HepG2 (cell line): ENCODE data around the gene DPEP1. TPM values are rescaled to one million over a fixed set of nuclear protein-coding genes. Genes with fewer than 3 reads are reported as not detected.

ENCODE experiments used
- CENPX ChIP-seq: sonication (generic); formaldehyde crosslinking; IDR thresholded peaks from 2 replicates; pipeline ENCODE4 v1.9.0; 2021; ENCODE audit warnings: mild to moderate bottlenecking, missing genetic modification reagents, moderate library complexity
- CHD2 ChIP-seq: IDR thresholded peaks from 2 replicates; pipeline ENCODE4 v1.6.1; 2011; ENCODE audit warnings: low read depth, low read length, improper control_type of control experiment
- GPN1 ChIP-seq: sonication (generic); formaldehyde crosslinking; IDR thresholded peaks from 2 replicates; pipeline ENCODE4 v1.5.1; 2020; ENCODE audit warnings: missing genetic modification reagents, borderline replicate concordance
- NR2C2 ChIP-seq: sonication (generic); formaldehyde crosslinking; IDR thresholded peaks from 2 replicates; pipeline ENCODE4 v1.4.0; 2020; ENCODE audit warnings: missing genetic modification reagents, mild to moderate bottlenecking, moderate library complexity, borderline replicate concordance
- PCBP1 ChIP-seq: fragments of 200-400 bp; formaldehyde crosslinking; IDR thresholded peaks from 2 replicates; pipeline ENCODE4 v1.6.1; 2017; ENCODE audit warnings: mild to moderate bottlenecking, low read depth, low read length, borderline replicate concordance
- RXRA ChIP-seq: sonication (generic); formaldehyde crosslinking; IDR thresholded peaks from 2 replicates; pipeline ENCODE4 v1.5.1; 2020; ENCODE audit warnings: missing genetic modification reagents
- RXRB ChIP-seq: IDR thresholded peaks from 2 replicates; pipeline ENCODE4 v1.6.1; 2016; ENCODE audit warnings: borderline replicate concordance, missing genetic modification reagents, missing compliant biosample characterization
- SRY ChIP-seq: sonication (generic); formaldehyde crosslinking; IDR thresholded peaks from 2 replicates; pipeline ENCODE4 v1.8.0; 2022; ENCODE audit warnings: mild to moderate bottlenecking, missing genetic modification reagents
- U2AF2 ChIP-seq: fragments of 200-400 bp; formaldehyde crosslinking; IDR thresholded peaks from 2 replicates; pipeline ENCODE4 v1.6.1; 2017; ENCODE audit warnings: low read depth, mild to moderate bottlenecking, low read length
- XRCC5 ChIP-seq: fragments of 200-400 bp; formaldehyde crosslinking; optimal IDR thresholded peaks from 2 replicates; pipeline ENCODE3; 2017; ENCODE audit warnings: mild to moderate bottlenecking, low read length
- ZNF503 ChIP-seq: sonication (generic); formaldehyde crosslinking; IDR thresholded peaks from 2 replicates; pipeline ENCODE4 v1.4.0; 2020; ENCODE audit warnings: missing genetic modification reagents
- ZNF510 ChIP-seq: sonication (generic); formaldehyde crosslinking; IDR thresholded peaks from 2 replicates; pipeline ENCODE4 v1.4.0; 2020; ENCODE audit warnings: low read depth, mild to moderate bottlenecking, missing genetic modification reagents
- ZSCAN22 ChIP-seq: sonication (generic); formaldehyde crosslinking; IDR thresholded peaks from 2 replicates; pipeline ENCODE4 v1.4.0; 2020; ENCODE audit warnings: mild to moderate bottlenecking, missing genetic modification reagents
- ZSCAN9 ChIP-seq: IDR thresholded peaks from 2 replicates; pipeline ENCODE4 v1.6.1; 2016; ENCODE audit warnings: borderline replicate concordance
- polyA plus RNA-seq, 8 experiments: library from polyadenylated mRNA; depleted of rRNA in 3 of 8; stranded (reverse) in 7 of 8; unstranded in 1 of 8; fragments of >200 nt; fragmentation: Illumina TruSeq in 4 of 8; extraction: Trizol in 4 of 8; gene quantifications; 2 replicates each; pipeline versions ENCODE4 v1.2.1 to v1.2.3, GENCODE V29; 2011 to 2016; ENCODE audit warnings: low read depth in 4 of 8, missing spikeins in 1 of 8, mixed read lengths in 1 of 8; ENCODE audit not compliant: insufficient read depth in 1 of 8
- total RNA-seq, 5 experiments: library from RNA; depleted of rRNA; stranded (reverse); fragments of >200 nt; fragmentation: Illumina TruSeq; extraction: Trizol; gene quantifications; 2 replicates each; pipeline ENCODE4 v1.2.3, GENCODE V29; 2016; ENCODE audit warnings: low read depth in 1 of 5
- TF ChIP-seq, protein P1 (sequence below): sonication (generic); formaldehyde crosslinking; IDR thresholded peaks from 2 replicates; pipeline ENCODE4 v1.9.0; 2021; ENCODE audit warnings: missing genetic modification reagents, borderline replicate concordance
- TF ChIP-seq, protein P2 (sequence below): sonication (generic); IDR thresholded peaks from 2 replicates; pipeline ENCODE4 v1.6.1; 2016; ENCODE audit warnings: low read depth, borderline replicate concordance
- TF ChIP-seq, protein P3 (sequence below): sonication (generic); formaldehyde crosslinking; IDR thresholded peaks from 2 replicates; pipeline ENCODE4 v1.9.0; 2022; ENCODE audit warnings: low read depth, missing genetic modification reagents
- TF ChIP-seq, protein P4 (sequence below): sonication (generic); formaldehyde crosslinking; IDR thresholded peaks from 2 replicates; pipeline ENCODE4 v1.4.0; 2020; ENCODE audit warnings: missing genetic modification reagents, borderline replicate concordance

DPEP1 gene
- total and polyA plus RNA-seq, 2 of the 13 experiments (the other 11 are each of a cell fraction or from before 2014, with no cell fraction given): 37.6 to 52.2 TPM

- TF ChIP-seq XRCC5 (no peak), ZNF503 (CRISPR knock-in tag) (no peak), ZSCAN9 (no peak), U2AF2 (no peak), ZNF510 (CRISPR knock-in tag) (no peak), NR2C2 (CRISPR knock-in tag) (no peak), SRY (CRISPR knock-in tag) (no peak), ZSCAN22 (CRISPR knock-in tag) (no peak), CHD2 (no peak), PCBP1 (no peak), RXRB (CRISPR knock-in tag) (no peak), CENPX (CRISPR knock-in tag) (no peak), GPN1 (CRISPR knock-in tag) (no peak), RXRA (CRISPR knock-in tag) (no peak)
- TF ChIP-seq, protein P1, sequence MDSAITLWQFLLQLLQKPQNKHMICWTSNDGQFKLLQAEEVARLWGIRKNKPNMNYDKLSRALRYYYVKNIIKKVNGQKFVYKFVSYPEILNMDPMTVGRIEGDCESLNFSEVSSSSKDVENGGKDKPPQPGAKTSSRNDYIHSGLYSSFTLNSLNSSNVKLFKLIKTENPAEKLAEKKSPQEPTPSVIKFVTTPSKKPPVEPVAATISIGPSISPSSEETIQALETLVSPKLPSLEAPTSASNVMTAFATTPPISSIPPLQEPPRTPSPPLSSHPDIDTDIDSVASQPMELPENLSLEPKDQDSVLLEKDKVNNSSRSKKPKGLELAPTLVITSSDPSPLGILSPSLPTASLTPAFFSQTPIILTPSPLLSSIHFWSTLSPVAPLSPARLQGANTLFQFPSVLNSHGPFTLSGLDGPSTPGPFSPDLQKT: no peak
- TF ChIP-seq, protein P2, sequence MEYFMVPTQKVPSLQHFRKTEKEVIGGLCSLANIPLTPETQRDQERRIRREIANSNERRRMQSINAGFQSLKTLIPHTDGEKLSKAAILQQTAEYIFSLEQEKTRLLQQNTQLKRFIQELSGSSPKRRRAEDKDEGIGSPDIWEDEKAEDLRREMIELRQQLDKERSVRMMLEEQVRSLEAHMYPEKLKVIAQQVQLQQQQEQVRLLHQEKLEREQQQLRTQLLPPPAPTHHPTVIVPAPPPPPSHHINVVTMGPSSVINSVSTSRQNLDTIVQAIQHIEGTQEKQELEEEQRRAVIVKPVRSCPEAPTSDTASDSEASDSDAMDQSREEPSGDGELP: peak; percentile 58; the same call in 1 of the 2 replicates
- TF ChIP-seq, protein P3, sequence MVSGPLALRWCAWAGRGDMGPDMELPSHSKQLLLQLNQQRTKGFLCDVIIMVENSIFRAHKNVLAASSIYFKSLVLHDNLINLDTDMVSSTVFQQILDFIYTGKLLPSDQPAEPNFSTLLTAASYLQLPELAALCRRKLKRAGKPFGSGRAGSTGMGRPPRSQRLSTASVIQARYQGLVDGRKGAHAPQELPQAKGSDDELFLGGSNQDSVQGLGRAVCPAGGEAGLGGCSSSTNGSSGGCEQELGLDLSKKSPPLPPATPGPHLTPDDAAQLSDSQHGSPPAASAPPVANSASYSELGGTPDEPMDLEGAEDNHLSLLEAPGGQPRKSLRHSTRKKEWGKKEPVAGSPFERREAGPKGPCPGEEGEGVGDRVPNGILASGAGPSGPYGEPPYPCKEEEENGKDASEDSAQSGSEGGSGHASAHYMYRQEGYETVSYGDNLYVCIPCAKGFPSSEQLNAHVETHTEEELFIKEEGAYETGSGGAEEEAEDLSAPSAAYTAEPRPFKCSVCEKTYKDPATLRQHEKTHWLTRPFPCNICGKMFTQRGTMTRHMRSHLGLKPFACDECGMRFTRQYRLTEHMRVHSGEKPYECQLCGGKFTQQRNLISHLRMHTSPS (CRISPR knock-in tag): no peak
- TF ChIP-seq, protein P4, sequence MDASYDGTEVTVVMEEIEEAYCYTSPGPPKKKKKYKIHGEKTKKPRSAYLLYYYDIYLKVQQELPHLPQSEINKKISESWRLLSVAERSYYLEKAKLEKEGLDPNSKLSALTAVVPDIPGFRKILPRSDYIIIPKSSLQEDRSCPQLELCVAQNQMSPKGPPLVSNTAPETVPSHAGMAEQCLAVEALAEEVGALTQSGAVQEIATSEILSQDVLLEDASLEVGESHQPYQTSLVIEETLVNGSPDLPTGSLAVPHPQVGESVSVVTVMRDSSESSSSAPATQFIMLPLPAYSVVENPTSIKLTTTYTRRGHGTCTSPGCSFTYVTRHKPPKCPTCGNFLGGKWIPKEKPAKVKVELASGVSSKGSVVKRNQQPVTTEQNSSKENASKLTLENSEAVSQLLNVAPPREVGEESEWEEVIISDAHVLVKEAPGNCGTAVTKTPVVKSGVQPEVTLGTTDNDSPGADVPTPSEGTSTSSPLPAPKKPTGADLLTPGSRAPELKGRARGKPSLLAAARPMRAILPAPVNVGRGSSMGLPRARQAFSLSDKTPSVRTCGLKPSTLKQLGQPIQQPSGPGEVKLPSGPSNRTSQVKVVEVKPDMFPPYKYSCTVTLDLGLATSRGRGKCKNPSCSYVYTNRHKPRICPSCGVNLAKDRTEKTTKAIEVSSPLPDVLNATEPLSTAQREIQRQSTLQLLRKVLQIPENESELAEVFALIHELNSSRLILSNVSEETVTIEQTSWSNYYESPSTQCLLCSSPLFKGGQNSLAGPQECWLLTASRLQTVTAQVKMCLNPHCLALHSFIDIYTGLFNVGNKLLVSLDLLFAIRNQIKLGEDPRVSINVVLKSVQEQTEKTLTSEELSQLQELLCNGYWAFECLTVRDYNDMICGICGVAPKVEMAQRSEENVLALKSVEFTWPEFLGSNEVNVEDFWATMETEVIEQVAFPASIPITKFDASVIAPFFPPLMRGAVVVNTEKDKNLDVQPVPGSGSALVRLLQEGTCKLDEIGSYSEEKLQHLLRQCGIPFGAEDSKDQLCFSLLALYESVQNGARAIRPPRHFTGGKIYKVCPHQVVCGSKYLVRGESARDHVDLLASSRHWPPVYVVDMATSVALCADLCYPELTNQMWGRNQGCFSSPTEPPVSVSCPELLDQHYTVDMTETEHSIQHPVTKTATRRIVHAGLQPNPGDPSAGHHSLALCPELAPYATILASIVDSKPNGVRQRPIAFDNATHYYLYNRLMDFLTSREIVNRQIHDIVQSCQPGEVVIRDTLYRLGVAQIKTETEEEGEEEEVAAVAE: no peak
Observed at GRCh38 chr16:89624777-89625761, 11.6 kb downstream of the DPEP1 start (continued).
